Vagina (tissue), 2 donors: ENCODE results near the gene GRAMD2A. TPM values are rescaled to one million over a fixed set of nuclear protein-coding genes. Genes with fewer than 3 reads are reported as not detected.

Experiments
- DNase-seq, 2 donors: peaks; one replicate each; pipeline ENCODE4 v3.0.0-alpha.2; 2017; ENCODE audit errors: extremely low spot score in 2 of 2
- H3K27ac ChIP-seq: fragments of 200-600 bp; sonication (generic); one replicate; pipeline ENCODE4 v1.5.1; 2019
- H3K27me3 ChIP-seq: fragments of 200-600 bp; sonication (generic); one replicate; pipeline ENCODE4 v1.5.1; 2019
- H3K36me3 ChIP-seq, 2 donors: fragments of 200-600 bp; sonication (generic); one replicate each; pipeline ENCODE4 v1.5.1; 2017 to 2019
- H3K4me1 ChIP-seq: fragments of 200-600 bp; sonication (generic); one replicate; pipeline ENCODE4 v1.5.1; 2019
- H3K4me3 ChIP-seq, 2 donors: fragments of 200-600 bp; sonication (generic); 1 replicate in 1 of 2; 2 replicates in 1 of 2; pipeline ENCODE4 v1.5.1; 2016 to 2019
- H3K9me3 ChIP-seq: fragments of 200-600 bp; sonication (generic); one replicate; pipeline ENCODE4 v1.5.1; 2019
- POLR2A ChIP-seq, 2 donors: fragments of 450-650 bp; IDR thresholded peaks; one replicate each; pipeline ENCODE4 v1.6.1; 2017; ENCODE audit warnings: antibody characterized with exemption in 2 of 2, mild to moderate bottlenecking in 2 of 2, moderate library complexity in 2 of 2
- POLR2AphosphoS5 ChIP-seq, 2 donors: sonication (generic); formaldehyde crosslinking; IDR thresholded peaks; one replicate each; pipeline ENCODE4 v1.9.0; 2017; ENCODE audit warnings: antibody characterized with exemption in 2 of 2, mild to moderate bottlenecking in 2 of 2, low read depth in 1 of 2; ENCODE audit not compliant: insufficient read depth in 1 of 2
- intact Hi-C: fragments of 100-400 bp; cut with DNase I; formaldehyde crosslinking; loops from one replicate; pipeline ENCODE4 v1.15.1; 2023
- total RNA-seq: library from RNA; depleted of rRNA; stranded (reverse); fragments of >200 nt; gene quantifications from one replicate; pipeline ENCODE4 v1.2.3, GENCODE V29; 2016
- TF ChIP-seq, protein P1 (sequence below), 3 experiments: fragments of 450-650 bp in 2 of 3; fragments of 200-600 bp in 1 of 3; sonication (generic) in 1 of 3; IDR thresholded peaks; one replicate each; pipeline ENCODE4 v1.5.1; 2017 to 2019; ENCODE audit warnings: antibody characterized with exemption in 3 of 3, mild to moderate bottlenecking in 2 of 3, moderate library complexity in 2 of 3

GRAMD2A gene
- total RNA-seq, 1 donor from 2014 or later, result 7.4 TPM

DNA sequence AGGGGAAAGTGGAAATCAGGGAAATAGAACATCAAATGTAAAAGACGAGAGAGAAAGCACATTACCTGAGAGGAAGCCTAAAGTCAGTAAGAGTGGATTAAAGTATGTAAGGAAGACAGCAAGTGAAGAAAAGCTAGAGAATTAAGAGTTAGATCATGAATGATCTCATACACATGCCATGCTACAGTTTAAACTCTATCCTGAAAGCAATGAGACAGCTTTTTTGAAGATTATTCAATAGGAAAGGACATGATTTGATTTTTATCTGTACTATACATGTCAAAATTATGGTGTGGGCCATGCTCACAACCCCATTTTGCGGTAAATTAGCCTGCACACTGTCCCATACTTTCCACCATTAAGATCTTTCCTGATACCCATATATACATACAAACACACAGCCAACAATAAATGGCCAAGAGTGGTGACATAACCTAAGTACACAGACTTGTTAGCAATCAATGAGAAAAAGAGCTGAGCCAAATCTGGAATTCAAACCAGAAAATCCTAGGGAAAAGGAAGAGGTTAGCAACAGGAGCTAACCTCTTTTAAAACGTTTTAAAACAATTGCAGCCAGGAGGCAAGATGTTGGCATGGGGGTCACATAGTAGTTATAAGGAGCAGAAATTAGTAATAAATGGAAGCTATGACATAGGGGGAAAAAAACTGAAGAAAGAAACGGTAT is 84.1 kb downstream of the GRAMD2A start:
- TF ChIP-seq, protein P1, sequence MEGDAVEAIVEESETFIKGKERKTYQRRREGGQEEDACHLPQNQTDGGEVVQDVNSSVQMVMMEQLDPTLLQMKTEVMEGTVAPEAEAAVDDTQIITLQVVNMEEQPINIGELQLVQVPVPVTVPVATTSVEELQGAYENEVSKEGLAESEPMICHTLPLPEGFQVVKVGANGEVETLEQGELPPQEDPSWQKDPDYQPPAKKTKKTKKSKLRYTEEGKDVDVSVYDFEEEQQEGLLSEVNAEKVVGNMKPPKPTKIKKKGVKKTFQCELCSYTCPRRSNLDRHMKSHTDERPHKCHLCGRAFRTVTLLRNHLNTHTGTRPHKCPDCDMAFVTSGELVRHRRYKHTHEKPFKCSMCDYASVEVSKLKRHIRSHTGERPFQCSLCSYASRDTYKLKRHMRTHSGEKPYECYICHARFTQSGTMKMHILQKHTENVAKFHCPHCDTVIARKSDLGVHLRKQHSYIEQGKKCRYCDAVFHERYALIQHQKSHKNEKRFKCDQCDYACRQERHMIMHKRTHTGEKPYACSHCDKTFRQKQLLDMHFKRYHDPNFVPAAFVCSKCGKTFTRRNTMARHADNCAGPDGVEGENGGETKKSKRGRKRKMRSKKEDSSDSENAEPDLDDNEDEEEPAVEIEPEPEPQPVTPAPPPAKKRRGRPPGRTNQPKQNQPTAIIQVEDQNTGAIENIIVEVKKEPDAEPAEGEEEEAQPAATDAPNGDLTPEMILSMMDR (IDR thresholded peaks at IDR 0.05), result no peak
- TF ChIP-seq POLR2A (IDR thresholded peaks at IDR 0.05) (no peak), POLR2AphosphoS5 (IDR thresholded peaks at IDR 0.05; ENCODE audit: insufficient read depth in 1 of 2, low read depth in 1 of 2) (no peak)
- DNase-seq, result no peak
- Histone ChIP-seq H3K27me3 (no peaks in the 10 kb centered on the region), H3K36me3 (no peaks in the 10 kb centered on the region), H3K27ac (no peak overlapping the region), H3K4me1 (peaks cover 73% of the 10 kb centered on the region), H3K4me3 (no peak overlapping the region), H3K9me3 (no peaks in the 10 kb centered on the region)
- intact Hi-C loops, result no loop called here

GRCh38 chr15:72112805-72113204 is 84.8 kb downstream of the GRAMD2A start:
- TF ChIP-seq POLR2A (IDR thresholded peaks at IDR 0.05) (no peak), POLR2AphosphoS5 (IDR thresholded peaks at IDR 0.05; ENCODE audit: insufficient read depth in 1 of 2, low read depth in 1 of 2) (no peak)
- TF ChIP-seq, protein P1 (IDR thresholded peaks at IDR 0.05), result no peak
- intact Hi-C loops, result no loop called here
- H3K9me3 ChIP-seq, result no peaks in the 10 kb centered on the region
- no peak overlapping the region for H3K27ac ChIP-seq
- no peak for DNase-seq
- H3K4me1 ChIP-seq, result peaks cover 79% of the 10 kb centered on the region
- H3K4me3 ChIP-seq, result no peak overlapping the region
- H3K27me3 ChIP-seq, result no peaks in the 10 kb centered on the region
- no peaks in the 10 kb centered on the region for H3K36me3 ChIP-seq

DNA sequence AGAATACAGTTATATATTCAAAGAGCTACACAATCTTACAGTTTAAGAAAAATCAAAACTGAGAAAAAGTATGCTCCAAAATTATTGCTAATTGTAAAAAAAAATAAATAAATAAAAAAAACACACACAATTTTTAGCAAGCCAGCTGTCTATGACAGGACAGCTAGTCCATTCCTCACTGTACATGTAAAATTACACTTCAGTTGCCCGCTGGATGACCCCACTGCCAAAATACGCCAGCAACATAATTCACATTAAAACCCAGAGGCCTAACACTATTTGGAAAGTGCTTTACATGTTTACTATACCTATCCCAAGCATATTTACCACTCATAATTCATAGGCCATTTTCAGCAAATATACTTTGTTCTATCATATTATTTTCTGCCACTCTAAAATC is 85.5 kb downstream of the GRAMD2A start:
- intact Hi-C loops, result no loop called here
- no peaks in the 10 kb centered on the region for H3K27me3 ChIP-seq
- no peak overlapping the region for H3K27ac ChIP-seq
- no peak overlapping the region for H3K4me3 ChIP-seq
- no peaks in the 10 kb centered on the region for H3K36me3 ChIP-seq
- H3K9me3 ChIP-seq, result no peaks in the 10 kb centered on the region
- peaks cover 86% of the 10 kb centered on the region for H3K4me1 ChIP-seq
- DNase-seq, result no peak
- TF ChIP-seq POLR2A (IDR thresholded peaks at IDR 0.05) (no peak), POLR2AphosphoS5 (IDR thresholded peaks at IDR 0.05; ENCODE audit: insufficient read depth in 1 of 2, low read depth in 1 of 2) (no peak)
- TF ChIP-seq, protein P1 (IDR thresholded peaks at IDR 0.05), result no peak

DNA sequence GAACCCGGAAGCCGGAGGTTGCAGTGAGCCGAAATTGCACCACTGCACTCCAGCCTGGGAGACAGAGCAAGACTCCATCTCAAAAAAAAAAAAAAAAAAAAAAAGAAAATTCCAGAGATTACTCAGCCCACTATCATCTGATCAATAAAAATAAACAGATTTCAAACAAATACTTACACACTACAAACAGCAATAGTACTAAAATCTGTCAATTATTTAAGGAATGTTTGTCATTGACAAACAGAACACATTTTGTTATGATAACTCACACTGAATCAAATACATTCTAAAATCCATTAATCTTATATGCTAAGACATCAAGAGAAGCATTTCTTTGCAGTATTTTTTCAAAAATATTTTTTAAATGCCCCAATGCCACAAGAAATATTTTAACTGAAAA is 87.2 kb downstream of the GRAMD2A start:
- H3K4me1 ChIP-seq, result peaks cover 79% of the 10 kb centered on the region
- no peaks in the 10 kb centered on the region for H3K9me3 ChIP-seq
- no peaks in the 10 kb centered on the region for H3K27me3 ChIP-seq
- no peak for TF ChIP-seq POLR2A (IDR thresholded peaks at IDR 0.05)
- TF ChIP-seq, protein P1 (IDR thresholded peaks at IDR 0.05), result no peak
- H3K4me3 ChIP-seq, result no peak overlapping the region
- intact Hi-C loops, result no loop called here
- no peak for DNase-seq
- no peaks in the 10 kb centered on the region for H3K36me3 ChIP-seq
- H3K27ac ChIP-seq, result no peak overlapping the region

Other genes starting within 250 kb of the GRAMD2A start
- 50.3 TPM for gene MYO9A, start 79.6 kb downstream of the GRAMD2A start, total RNA-seq
- gene SENP8, start 79.4 kb downstream of the GRAMD2A start, total RNA-seq, result 3.9 TPM
- 484 TPM for gene PKM, start 33.4 kb upstream of the GRAMD2A start, total RNA-seq
- gene PARP6, start 74.8 kb upstream of the GRAMD2A start, total RNA-seq, result 62.6 TPM
- 7.1 TPM for gene CELF6, start 122.4 kb upstream of the GRAMD2A start, total RNA-seq
- gene HEXA, start 178.2 kb upstream of the GRAMD2A start, total RNA-seq, result 82.5 TPM
- not detected for gene TMEM202, start 200.5 kb upstream of the GRAMD2A start, total RNA-seq